B cell (primary cell): Measurements from ENCODE around the gene MVK.

Source experiments
- EZH2 ChIP-seq: IDR thresholded peaks from 2 replicates; pipeline ENCODE4 v1.6.1; 2012; ENCODE audit warnings: borderline replicate concordance, low read depth, mild to moderate bottlenecking, moderate library complexity, low read length; ENCODE audit not compliant: insufficient read depth, poor library complexity, severe bottlenecking
- TF ChIP-seq, protein P1 (sequence below): fragments of 200-600 bp; IDR thresholded peaks from one replicate; pipeline ENCODE4 v1.8.0; 2022; ENCODE audit warnings: antibody characterized with exemption, mild to moderate bottlenecking

DNA sequence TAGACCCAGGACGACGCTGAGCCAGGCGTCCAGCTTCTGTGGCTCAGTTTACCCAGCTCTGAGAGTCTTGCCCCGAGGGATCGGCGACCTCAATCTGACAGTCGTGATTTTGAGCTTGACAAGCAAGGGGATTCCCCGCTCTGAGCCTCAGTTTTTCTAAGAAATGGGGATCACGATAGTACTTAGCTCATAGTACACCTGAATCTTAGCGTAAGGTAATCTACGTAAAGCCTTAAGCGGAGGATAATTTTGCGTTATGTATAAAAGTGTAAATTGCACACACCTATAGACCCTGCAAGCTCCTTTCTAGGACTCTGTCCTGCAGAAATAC is 285 bp downstream of the MVK start:
- TF ChIP-seq EZH2 = no peak
- TF ChIP-seq, protein P1, sequence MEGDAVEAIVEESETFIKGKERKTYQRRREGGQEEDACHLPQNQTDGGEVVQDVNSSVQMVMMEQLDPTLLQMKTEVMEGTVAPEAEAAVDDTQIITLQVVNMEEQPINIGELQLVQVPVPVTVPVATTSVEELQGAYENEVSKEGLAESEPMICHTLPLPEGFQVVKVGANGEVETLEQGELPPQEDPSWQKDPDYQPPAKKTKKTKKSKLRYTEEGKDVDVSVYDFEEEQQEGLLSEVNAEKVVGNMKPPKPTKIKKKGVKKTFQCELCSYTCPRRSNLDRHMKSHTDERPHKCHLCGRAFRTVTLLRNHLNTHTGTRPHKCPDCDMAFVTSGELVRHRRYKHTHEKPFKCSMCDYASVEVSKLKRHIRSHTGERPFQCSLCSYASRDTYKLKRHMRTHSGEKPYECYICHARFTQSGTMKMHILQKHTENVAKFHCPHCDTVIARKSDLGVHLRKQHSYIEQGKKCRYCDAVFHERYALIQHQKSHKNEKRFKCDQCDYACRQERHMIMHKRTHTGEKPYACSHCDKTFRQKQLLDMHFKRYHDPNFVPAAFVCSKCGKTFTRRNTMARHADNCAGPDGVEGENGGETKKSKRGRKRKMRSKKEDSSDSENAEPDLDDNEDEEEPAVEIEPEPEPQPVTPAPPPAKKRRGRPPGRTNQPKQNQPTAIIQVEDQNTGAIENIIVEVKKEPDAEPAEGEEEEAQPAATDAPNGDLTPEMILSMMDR = no peak
